OCI-LY7 (cell line): ENCODE results near the gene REELD1. TPM values are rescaled to one million over a fixed set of nuclear protein-coding genes. Genes with fewer than 3 reads are reported as not detected.

Source experiments
- BruUV-seq: library from RNA; stranded (reverse); fragments of 400-500 nt; replicated peaks from 2 replicates; lab custom pipeline; 2021; lab: Mats Ljungman, UMichigan
- CTCF ChIA-PET: fragments of 300-600 bp; sonication (Branson Sonifier 250); formaldehyde crosslinking; loops from one replicate; lab custom pipeline; 2022; ENCODE audit warnings: antibody characterized with exemption; ENCODE audit not compliant: unreplicated experiment; lab: Charles Lee
- POLR2A ChIA-PET: fragments of 300-600 bp; sonication (Branson Sonifier 250); formaldehyde crosslinking; loops from one replicate; lab custom pipeline; 2022; ENCODE audit warnings: antibody characterized with exemption; lab: Charles Lee
- DNase-seq: peaks from one replicate; pipeline ENCODE4 v3.0.0-alpha.2; 2015; ENCODE audit warnings: low spot score
- H2AFZ ChIP-seq: fragments of 200-600 bp; sonication (generic), shearing (Covaris generic); 2 replicates; pipeline ENCODE4 v1.6.1; 2014; ENCODE audit warnings: mild to moderate bottlenecking, antibody characterized with exemption, low read length, moderate library complexity
- H3K27ac ChIP-seq: fragments of 200-600 bp; sonication (generic); 2 replicates; pipeline ENCODE4 v1.5.1; 2014; ENCODE audit warnings: mixed run types, low read depth, mild to moderate bottlenecking, moderate library complexity, low read length, inconsistent platforms; ENCODE audit not compliant: poor library complexity, severe bottlenecking
- H3K36me3 ChIP-seq: fragments of 200-600 bp; sonication (generic); 2 replicates; pipeline ENCODE4 v1.6.1; 2014; ENCODE audit warnings: mild to moderate bottlenecking, antibody characterized with exemption, low read length, moderate library complexity, mixed read lengths; ENCODE audit not compliant: insufficient read depth
- H3K4me1 ChIP-seq: fragments of 200-600 bp; sonication (generic); 2 replicates; pipeline ENCODE4 v1.5.1; 2014; ENCODE audit warnings: mild to moderate bottlenecking, low read length; ENCODE audit not compliant: insufficient read depth, poor library complexity, severe bottlenecking
- H3K4me2 ChIP-seq: fragments of 200-600 bp; sonication (generic); 2 replicates; pipeline ENCODE4 v1.6.1; 2014; ENCODE audit warnings: mild to moderate bottlenecking, low read length
- H3K4me3 ChIP-seq: fragments of 200-600 bp; sonication (generic); 2 replicates; pipeline ENCODE4 v1.5.1; 2014; ENCODE audit warnings: mild to moderate bottlenecking, low read depth, low read length; ENCODE audit not compliant: poor library complexity, severe bottlenecking
- H3K79me2 ChIP-seq: fragments of 200-600 bp; sonication (generic); 2 replicates; pipeline ENCODE4 v1.6.1; 2016; ENCODE audit warnings: low read depth, mild to moderate bottlenecking, low read length, moderate library complexity, mixed read lengths; ENCODE audit not compliant: insufficient read depth
- H3K9me2 ChIP-seq: fragments of 200-600 bp; sonication (generic); 2 replicates; pipeline ENCODE4 v1.6.1; 2016; ENCODE audit warnings: mild to moderate bottlenecking, low read length, mixed read lengths; ENCODE audit not compliant: insufficient read depth
- H3K9me3 ChIP-seq: fragments of 200-600 bp; sonication (generic); 2 replicates; pipeline ENCODE4 v1.6.1; 2014; ENCODE audit warnings: mild to moderate bottlenecking, mixed run types, low read length, mixed read lengths
- H4K20me1 ChIP-seq: fragments of 200-600 bp; sonication (generic); 2 replicates; pipeline ENCODE4 v1.6.1; 2014; ENCODE audit warnings: mild to moderate bottlenecking, antibody characterized with exemption, low read length, moderate library complexity, mixed read lengths; ENCODE audit not compliant: insufficient read depth
- EZH2phosphoT487 ChIP-seq: fragments of 200-600 bp; sonication (generic); IDR thresholded peaks from 2 replicates; pipeline ENCODE4 v1.6.1; 2018; ENCODE audit warnings: low read depth, borderline replicate concordance, mild to moderate bottlenecking, mixed run types, antibody characterized with exemption, low read length, moderate library complexity, mixed read lengths
- intact Hi-C: fragments of 100-400 bp; cut with micrococcal nuclease; formaldehyde crosslinking; loops from one replicate; pipeline ENCODE4 v1.10.0; 2022; ENCODE audit not compliant: unreplicated experiment
- total RNA-seq, 2 experiments: library from RNA; depleted of rRNA in 1 of 2; stranded (reverse); fragments of >200 nt in 1 of 2; shearing (Covaris generic) in 1 of 2; gene quantifications; 2 replicates each; pipeline ENCODE4 v1.2.3, GENCODE V29; 2014 to 2022
- TF ChIP-seq, protein P1 (sequence below): fragments of 200-600 bp; sonication (generic); conservative IDR thresholded peaks from 2 replicates; pipeline ENCODE4 v1.5.1; 2014; ENCODE audit warnings: mild to moderate bottlenecking, antibody characterized with exemption, low read length, moderate library complexity, mixed read lengths

REELD1 gene
- total RNA-seq, 2 experiments from 2014 or later, result 0.63 TPM; not detected in 1

DNA sequence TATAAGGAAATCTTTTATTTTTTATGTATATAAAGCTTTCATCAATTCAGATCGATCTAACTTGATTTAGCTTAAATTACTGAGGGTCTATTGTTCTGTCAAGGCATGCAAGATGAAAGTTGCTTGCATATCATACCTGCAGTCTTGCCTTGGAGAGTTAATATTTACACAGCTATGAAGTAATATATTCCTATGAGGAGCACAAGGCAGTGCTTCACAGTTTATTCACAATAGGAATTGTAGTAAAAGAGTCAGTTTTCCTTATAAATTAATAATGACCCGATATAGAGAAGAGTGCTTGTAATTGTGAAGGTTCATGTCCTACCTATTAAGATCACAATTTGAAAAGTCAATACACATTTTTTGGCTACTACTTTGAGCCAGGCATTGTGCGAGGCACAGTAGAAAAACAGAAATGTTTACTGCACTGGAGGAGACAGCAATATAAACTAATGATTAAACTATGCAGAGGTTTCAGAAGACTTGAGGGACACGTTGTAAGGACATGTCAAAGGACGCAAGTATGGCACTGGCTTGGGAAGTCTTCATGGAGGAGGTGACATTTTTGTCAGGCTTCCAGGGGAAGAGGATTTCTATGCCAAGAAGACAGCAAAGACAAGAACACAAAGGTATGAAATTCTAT lies 38.8 kb downstream of the REELD1 start:
- ChIA-PET POLR2A (interaction anchor here (0.5 kb wide), 2 partner anchors 73 to 296 kb away, joined by 4 to 5 read pairs; no protein-coding TSS in a partner anchor), CTCF (no interaction called here)
- intact Hi-C loops, result no loop called here

DNA sequence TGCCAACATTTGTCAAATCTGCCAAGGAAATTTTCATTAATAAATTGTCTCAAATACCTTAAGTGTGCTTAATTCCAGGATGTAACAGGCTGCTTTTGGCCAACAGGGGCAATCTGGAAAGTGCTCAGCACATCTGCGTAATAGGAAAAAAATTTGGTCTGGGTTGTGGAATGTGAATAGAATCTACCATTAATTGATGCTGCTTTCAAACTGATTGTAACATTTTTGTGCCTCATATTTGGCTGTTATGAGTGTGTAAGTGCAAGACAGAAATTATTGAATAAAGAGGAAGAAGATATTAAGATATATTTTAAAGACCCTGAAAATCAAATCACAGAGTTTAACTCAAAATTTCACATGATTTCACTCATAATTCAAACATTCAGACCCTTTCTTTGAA lies 41.1 kb downstream of the REELD1 start:
- no peak for TF ChIP-seq EZH2phosphoT487
- TF ChIP-seq, protein P1, sequence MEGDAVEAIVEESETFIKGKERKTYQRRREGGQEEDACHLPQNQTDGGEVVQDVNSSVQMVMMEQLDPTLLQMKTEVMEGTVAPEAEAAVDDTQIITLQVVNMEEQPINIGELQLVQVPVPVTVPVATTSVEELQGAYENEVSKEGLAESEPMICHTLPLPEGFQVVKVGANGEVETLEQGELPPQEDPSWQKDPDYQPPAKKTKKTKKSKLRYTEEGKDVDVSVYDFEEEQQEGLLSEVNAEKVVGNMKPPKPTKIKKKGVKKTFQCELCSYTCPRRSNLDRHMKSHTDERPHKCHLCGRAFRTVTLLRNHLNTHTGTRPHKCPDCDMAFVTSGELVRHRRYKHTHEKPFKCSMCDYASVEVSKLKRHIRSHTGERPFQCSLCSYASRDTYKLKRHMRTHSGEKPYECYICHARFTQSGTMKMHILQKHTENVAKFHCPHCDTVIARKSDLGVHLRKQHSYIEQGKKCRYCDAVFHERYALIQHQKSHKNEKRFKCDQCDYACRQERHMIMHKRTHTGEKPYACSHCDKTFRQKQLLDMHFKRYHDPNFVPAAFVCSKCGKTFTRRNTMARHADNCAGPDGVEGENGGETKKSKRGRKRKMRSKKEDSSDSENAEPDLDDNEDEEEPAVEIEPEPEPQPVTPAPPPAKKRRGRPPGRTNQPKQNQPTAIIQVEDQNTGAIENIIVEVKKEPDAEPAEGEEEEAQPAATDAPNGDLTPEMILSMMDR, result no peak
- POLR2A ChIA-PET, result no interaction called here
- CTCF ChIA-PET, result no interaction called here
- Histone ChIP-seq H3K4me1 (no peaks in the 10 kb centered on the region), H3K9me3 (no peaks in the 10 kb centered on the region), H3K79me2 (no peaks in the 10 kb centered on the region), H3K9me2 (no peaks in the 10 kb centered on the region), H3K27ac (no peak overlapping the region), H2AFZ (no peak overlapping the region), H3K4me3 (no peak overlapping the region), H3K4me2 (no peak overlapping the region), H3K36me3 (no peaks in the 10 kb centered on the region), H4K20me1 (no peaks in the 10 kb centered on the region)
- TSS peak; percentile 52 for BruUV-seq
- no peak for DNase-seq
- intact Hi-C loops, result no loop called here

More for the DNA sequence above, 38.8 kb downstream of the REELD1 start:
- Histone ChIP-seq H4K20me1 (no peaks in the 10 kb centered on the region), H3K36me3 (no peaks in the 10 kb centered on the region), H3K27ac (no peak overlapping the region), H2AFZ (no peak overlapping the region), H3K4me2 (no peak overlapping the region), H3K9me2 (no peaks in the 10 kb centered on the region), H3K4me3 (no peak overlapping the region), H3K4me1 (no peaks in the 10 kb centered on the region), H3K9me3 (no peaks in the 10 kb centered on the region), H3K79me2 (no peaks in the 10 kb centered on the region)
- TF ChIP-seq, protein P1, result no peak
- TF ChIP-seq EZH2phosphoT487, result no peak
- DNase-seq, result no peak
- BruUV-seq, result no TSS peak

DNA sequence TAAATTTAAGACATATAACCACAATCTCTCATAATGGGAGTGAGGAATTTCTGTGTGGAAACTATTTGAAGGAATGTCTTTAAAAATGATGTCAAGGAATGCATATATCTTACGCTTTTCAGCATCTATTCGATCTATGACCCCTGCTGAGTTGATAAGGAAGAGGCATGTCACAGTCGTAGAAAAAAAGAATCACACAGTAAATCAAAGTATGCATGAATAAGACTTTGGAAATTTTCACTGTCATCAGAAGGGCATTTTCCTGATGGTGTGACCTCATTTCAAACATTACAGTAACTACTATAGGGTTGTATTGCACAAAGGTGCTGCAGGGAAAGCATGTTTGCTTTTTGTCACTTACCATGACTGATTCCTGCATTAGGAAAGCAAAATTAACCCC lies 41.5 kb downstream of the REELD1 start:
- intact Hi-C loops, result no loop called here
- Histone ChIP-seq H3K9me2 (no peaks in the 10 kb centered on the region), H3K4me1 (no peaks in the 10 kb centered on the region), H3K79me2 (no peaks in the 10 kb centered on the region), H3K36me3 (no peaks in the 10 kb centered on the region), H3K4me2 (no peak overlapping the region), H4K20me1 (no peaks in the 10 kb centered on the region), H2AFZ (no peak overlapping the region), H3K4me3 (no peak overlapping the region), H3K27ac (no peak overlapping the region), H3K9me3 (no peaks in the 10 kb centered on the region)
- TF ChIP-seq, protein P1, result no peak
- TF ChIP-seq EZH2phosphoT487, result no peak
- POLR2A ChIA-PET, result no interaction called here
- CTCF ChIA-PET, result no interaction called here
- BruUV-seq, result no TSS peak
- DNase-seq, result no peak
